ENCODE measurements around the gene EPN1. TPM values are rescaled to one million over a fixed set of nuclear protein-coding genes. Genes with fewer than 3 reads are reported as not detected.

Gene EPN1
- 100 to 1,000 TPM; 149 to 193 (median 168) TPM for polyA plus RNA-seq
- long read RNA-seq, donor 1, full-length matches to known transcripts = 20 of 78 reads
- long read RNA-seq, donor 1, partial matches to known transcripts = 44 of 78 reads
- long read RNA-seq, donor 1, other reads (novel, unspliced or antisense) = 14 of 78 reads
- long read RNA-seq, donor 2, full-length matches to known transcripts = 10 of 18 reads
- long read RNA-seq, donor 2, partial matches to known transcripts = 0 of 18 reads
- long read RNA-seq, donor 2, other reads (novel, unspliced or antisense) = 8 of 18 reads
- long read RNA-seq, donor 3, full-length matches to known transcripts = 5 of 5 reads
- long read RNA-seq, donor 3, partial matches to known transcripts = 0 of 5 reads
- long read RNA-seq, donor 3, other reads (novel, unspliced or antisense) = 0 of 5 reads
- long read RNA-seq, donor 4 = 0 reads
- long read RNA-seq, donor 5, full-length matches to known transcripts = 2 of 2 reads
- long read RNA-seq, donor 5, partial matches to known transcripts = 0 of 2 reads
- long read RNA-seq, donor 5, other reads (novel, unspliced or antisense) = 0 of 2 reads
- long read RNA-seq, donor 6, full-length matches to known transcripts = 6 of 21 reads
- long read RNA-seq, donor 6, partial matches to known transcripts = 15 of 21 reads
- long read RNA-seq, donor 6, other reads (novel, unspliced or antisense) = 0 of 21 reads
- long read RNA-seq, donor 7, full-length matches to known transcripts = 21 of 47 reads
- long read RNA-seq, donor 7, partial matches to known transcripts = 19 of 47 reads
- long read RNA-seq, donor 7, other reads (novel, unspliced or antisense) = 7 of 47 reads
- long read RNA-seq, donor 8, full-length matches to known transcripts = 4 of 4 reads
- long read RNA-seq, donor 8, partial matches to known transcripts = 0 of 4 reads
- long read RNA-seq, donor 8, other reads (novel, unspliced or antisense) = 0 of 4 reads
- long read RNA-seq, donor 9, full-length matches to known transcripts = 2 of 2 reads
- long read RNA-seq, donor 9, partial matches to known transcripts = 0 of 2 reads
- long read RNA-seq, donor 9, other reads (novel, unspliced or antisense) = 0 of 2 reads
- long read RNA-seq, donor 10, full-length matches to known transcripts = 15 of 39 reads
- long read RNA-seq, donor 10, partial matches to known transcripts = 17 of 39 reads
- long read RNA-seq, donor 10, other reads (novel, unspliced or antisense) = 7 of 39 reads

DNA sequence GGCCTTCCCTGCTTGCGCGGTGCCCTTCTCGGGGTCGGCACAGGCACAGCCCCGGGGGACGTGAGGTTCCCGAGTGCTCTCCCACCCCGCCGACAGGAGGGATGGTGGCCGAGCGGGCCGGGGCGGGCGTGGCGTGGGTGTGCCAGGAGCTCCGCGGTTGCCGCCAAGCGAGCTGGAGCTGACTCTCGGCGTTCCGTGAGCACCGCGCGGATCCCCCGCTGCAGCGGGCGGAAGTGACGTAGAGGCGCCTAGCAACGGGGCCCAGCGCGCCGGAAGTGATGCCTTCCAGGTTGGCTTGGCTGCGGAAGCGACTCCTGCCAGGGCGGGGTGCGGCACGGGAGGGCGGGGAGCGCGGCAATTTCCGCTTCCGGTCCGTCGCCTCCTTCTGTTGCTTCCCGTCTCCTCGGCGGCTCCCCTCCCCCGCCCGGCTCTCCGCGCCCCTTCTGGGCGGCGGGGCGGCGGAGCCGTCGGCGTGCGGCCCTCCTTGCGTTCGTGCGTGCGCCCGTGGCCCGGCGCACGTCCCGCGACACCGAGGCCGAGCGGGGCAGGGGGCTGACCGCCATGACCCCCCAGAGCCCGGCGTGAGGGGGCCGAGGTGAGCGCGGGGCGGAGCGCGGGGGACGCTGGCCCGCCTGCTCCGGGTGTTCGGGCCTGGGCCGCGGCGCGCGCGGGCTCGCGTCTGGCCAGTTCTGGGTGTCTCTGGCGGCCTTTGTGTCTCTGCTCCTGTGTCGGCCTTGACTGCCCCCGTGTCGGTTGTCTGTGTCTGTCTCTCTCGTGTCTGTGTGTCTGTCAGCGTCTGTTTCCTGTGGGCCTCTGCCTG, at the start of gene EPN1:
Gene EPN1 (plus strand): TSS at position 386 of the 820 bp plus-strand sequence. CDS start 3,402 bp downstream, outside the sequence.
- peak within 1 kb of the TSS; percentile 79 to 98 (median 94) for H3K4me3 ChIP-seq (ENCODE audit: low read depth in 1 of 3, low read length in 3 of 3)
- no peaks in the 10 kb centered on the region for H3K27me3 ChIP-seq (ENCODE audit: control insufficient read depth in 3 of 3, insufficient read depth in 3 of 3, low read length in 3 of 3)
- H3K27ac ChIP-seq (ENCODE audit: low read depth in 1 of 3, low read length in 2 of 3) = peak within 1 kb of the TSS; percentile 80 to 92 (median 92)
- no peaks in the 10 kb centered on the region for H3K9me3 ChIP-seq (ENCODE audit: control insufficient read depth in 2 of 2, insufficient read depth in 1 of 2, low read depth in 1 of 2, low read length in 1 of 2)
- FAIRE-seq = no peak
- H3K36me3 ChIP-seq (ENCODE audit: control insufficient read depth in 3 of 3, insufficient read depth in 2 of 3, low read depth in 1 of 3, low read length in 3 of 3) = peaks cover 15 to 62% (median 19%) of the 10 kb centered on the region in 3 donors
- DNase-seq = peak; percentile 96 to 98
- WGBS, 3 donors = 0 to 1% (median 1%) methylated on average over 54 to 101 of the region's 101 CpGs
- peaks cover 6 to 44% (median 11%) of the 10 kb centered on the region in 3 donors for H3K4me1 ChIP-seq (ENCODE audit: control insufficient read depth in 3 of 3, insufficient read depth in 2 of 3, low read depth in 1 of 3, low read length in 2 of 3)

DNA sequence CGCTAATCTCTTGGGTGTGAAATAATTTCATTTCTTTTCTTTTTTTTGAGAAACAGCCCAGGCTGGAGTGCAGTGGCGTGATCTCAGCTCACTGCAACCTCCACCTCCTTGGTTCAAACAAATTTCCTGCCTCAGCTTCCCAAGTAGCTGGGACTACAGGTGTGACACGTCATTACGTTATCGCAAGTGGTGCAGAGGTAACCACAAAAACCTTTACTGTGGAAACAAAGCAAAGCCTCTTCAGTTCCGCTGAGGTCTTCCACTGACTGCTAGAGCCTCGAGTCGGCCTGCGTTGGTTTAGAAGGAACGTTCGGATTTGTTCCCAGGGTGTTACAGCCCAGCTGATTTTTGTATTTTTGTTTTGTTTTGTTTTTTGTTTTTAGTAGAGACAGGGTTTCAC, 48.7 kb upstream of the EPN1 start:
- 9 to 49% (median 22%) methylated on average over 11 of the region's 11 CpGs for WGBS, 3 donors
- FAIRE-seq (no peak), DNase-seq (peak in 1 of 2 donors; percentile 75)
- Histone ChIP-seq H3K36me3 (ENCODE audit: control insufficient read depth in 3 of 3, insufficient read depth in 2 of 3, low read depth in 1 of 3, low read length in 3 of 3) (peaks cover 0 to 17% (median 0%) of the 10 kb centered on the region in 3 donors), H3K27me3 (ENCODE audit: control insufficient read depth in 3 of 3, insufficient read depth in 3 of 3, low read length in 3 of 3) (no peaks in the 10 kb centered on the region), H3K9me3 (ENCODE audit: control insufficient read depth in 2 of 2, insufficient read depth in 1 of 2, low read depth in 1 of 2, low read length in 1 of 2) (no peaks in the 10 kb centered on the region), H3K27ac (ENCODE audit: low read depth in 1 of 3, low read length in 2 of 3) (peak overlapping the region in 1 of 3 donors; percentile 61), H3K4me1 (ENCODE audit: control insufficient read depth in 3 of 3, insufficient read depth in 2 of 3, low read depth in 1 of 3, low read length in 2 of 3) (peaks cover 4 to 13% (median 5%) of the 10 kb centered on the region in 3 donors), H3K4me3 (ENCODE audit: low read depth in 1 of 3, low read length in 3 of 3) (no peak overlapping the region)

DNA sequence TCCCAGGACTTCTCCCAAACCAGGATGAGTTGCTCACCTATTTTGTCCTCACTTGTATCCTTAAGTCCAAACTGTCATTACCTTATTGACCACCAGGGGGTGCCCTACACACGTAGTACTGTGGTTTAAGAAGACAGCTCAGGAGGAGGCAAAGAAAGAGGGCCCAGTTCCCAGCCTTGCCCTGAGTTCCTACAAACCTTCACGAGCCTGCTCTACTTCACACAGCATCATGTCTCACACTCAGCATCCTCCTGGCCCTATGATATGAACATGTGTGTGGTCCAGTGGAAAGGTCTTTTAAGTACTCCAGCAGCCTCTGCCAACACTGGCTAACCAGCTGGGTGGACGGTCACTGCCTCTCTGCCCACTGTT, 42.6 kb upstream of the EPN1 start:
- Histone ChIP-seq H3K4me3 (ENCODE audit: low read depth in 1 of 3, low read length in 3 of 3) (no peak overlapping the region), H3K36me3 (ENCODE audit: control insufficient read depth in 3 of 3, insufficient read depth in 2 of 3, low read depth in 1 of 3, low read length in 3 of 3) (peaks cover 0 to 6% (median 0%) of the 10 kb centered on the region in 3 donors), H3K27ac (ENCODE audit: low read depth in 1 of 3, low read length in 2 of 3) (peak overlapping the region in 1 of 3 donors; percentile 52), H3K27me3 (ENCODE audit: control insufficient read depth in 3 of 3, insufficient read depth in 3 of 3, low read length in 3 of 3) (no peaks in the 10 kb centered on the region), H3K9me3 (ENCODE audit: control insufficient read depth in 2 of 2, insufficient read depth in 1 of 2, low read depth in 1 of 2, low read length in 1 of 2) (no peaks in the 10 kb centered on the region), H3K4me1 (ENCODE audit: control insufficient read depth in 3 of 3, insufficient read depth in 2 of 3, low read depth in 1 of 3, low read length in 2 of 3) (peaks cover 3 to 10% (median 8%) of the 10 kb centered on the region in 3 donors)
- FAIRE-seq (no peak), DNase-seq (peak; percentile 94 to 95)
- 23 to 30% (median 28%) methylated on average over 3 of the region's 3 CpGs for WGBS, 3 donors

DNA sequence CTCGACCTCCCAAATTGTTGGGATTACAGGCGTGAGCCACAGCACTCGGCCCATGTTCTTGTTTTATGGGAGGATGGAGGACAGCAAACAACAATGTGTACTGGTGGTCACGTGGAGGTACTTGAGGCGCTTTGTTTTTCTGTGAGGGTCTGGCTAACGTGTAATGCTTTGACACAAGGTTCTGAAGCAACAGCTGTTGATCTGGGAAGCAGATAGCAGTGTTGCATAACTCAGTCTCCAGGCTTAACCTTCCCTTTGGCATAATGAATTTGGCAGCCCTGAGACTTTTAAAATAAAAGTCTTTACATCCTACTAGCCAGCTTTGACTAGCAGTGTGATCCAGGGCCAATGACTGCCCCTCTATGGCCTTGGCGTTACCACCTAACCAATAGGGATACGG, 41.2 kb upstream of the EPN1 start:
- peaks cover 3 to 10% (median 8%) of the 10 kb centered on the region in 3 donors for H3K4me1 ChIP-seq (ENCODE audit: control insufficient read depth in 3 of 3, insufficient read depth in 2 of 3, low read depth in 1 of 3, low read length in 2 of 3)
- H3K36me3 ChIP-seq (ENCODE audit: control insufficient read depth in 3 of 3, insufficient read depth in 2 of 3, low read depth in 1 of 3, low read length in 3 of 3) = peaks cover 0 to 16% (median 0%) of the 10 kb centered on the region in 3 donors
- FAIRE-seq = no peak
- H3K27me3 ChIP-seq (ENCODE audit: control insufficient read depth in 3 of 3, insufficient read depth in 3 of 3, low read length in 3 of 3) = no peaks in the 10 kb centered on the region
- H3K4me3 ChIP-seq (ENCODE audit: low read depth in 1 of 3, low read length in 3 of 3) = no peak overlapping the region
- H3K9me3 ChIP-seq (ENCODE audit: control insufficient read depth in 2 of 2, insufficient read depth in 1 of 2, low read depth in 1 of 2, low read length in 1 of 2) = no peaks in the 10 kb centered on the region
- 78 to 91% (median 89%) methylated on average over 8 of the region's 8 CpGs for WGBS, 3 donors
- DNase-seq = no peak
- no peak overlapping the region for H3K27ac ChIP-seq (ENCODE audit: low read depth in 1 of 3, low read length in 2 of 3)

- Histone ChIP-seq H3K36me3 (ENCODE audit: control insufficient read depth in 3 of 3, insufficient read depth in 2 of 3, low read depth in 1 of 3, low read length in 3 of 3) (peaks cover 0 to 19% (median 0%) of the 10 kb centered on the region in 3 donors), H3K9me3 (ENCODE audit: control insufficient read depth in 2 of 2, insufficient read depth in 1 of 2, low read depth in 1 of 2, low read length in 1 of 2) (no peaks in the 10 kb centered on the region), H3K4me1 (ENCODE audit: control insufficient read depth in 3 of 3, insufficient read depth in 2 of 3, low read depth in 1 of 3, low read length in 2 of 3) (peaks cover 4 to 15% (median 10%) of the 10 kb centered on the region in 3 donors), H3K4me3 (ENCODE audit: low read depth in 1 of 3, low read length in 3 of 3) (peak overlapping the region; percentile 83 to 96 (median 96)), H3K27ac (ENCODE audit: low read depth in 1 of 3, low read length in 2 of 3) (peak overlapping the region; percentile 79 to 100 (median 92)), H3K27me3 (ENCODE audit: control insufficient read depth in 3 of 3, insufficient read depth in 3 of 3, low read length in 3 of 3) (no peaks in the 10 kb centered on the region)
- 4 to 7% (median 6%) methylated on average over 9 of the region's 9 CpGs for WGBS, 3 donors
- FAIRE-seq = no peak
- no peak for DNase-seq
Measured at GRCh38 chr19:55635334-55635717, 39.7 kb upstream of the EPN1 start.

GRCh38 chr19:55635856-55636440, 39.1 kb upstream of the EPN1 start:
- peak overlapping the region in 2 of 3 donors; percentile 92 to 100 for H3K27ac ChIP-seq (ENCODE audit: low read depth in 1 of 3, low read length in 2 of 3)
- H3K4me1 ChIP-seq (ENCODE audit: control insufficient read depth in 3 of 3, insufficient read depth in 2 of 3, low read depth in 1 of 3, low read length in 2 of 3) = peaks cover 4 to 19% (median 10%) of the 10 kb centered on the region in 3 donors
- FAIRE-seq (no peak), DNase-seq (no peak)
- H3K9me3 ChIP-seq (ENCODE audit: control insufficient read depth in 2 of 2, insufficient read depth in 1 of 2, low read depth in 1 of 2, low read length in 1 of 2) = no peaks in the 10 kb centered on the region
- WGBS, 3 donors = 49 to 59% (median 53%) methylated on average over 7 of the region's 7 CpGs
- peak overlapping the region; percentile 83 to 96 (median 96) for H3K4me3 ChIP-seq (ENCODE audit: low read depth in 1 of 3, low read length in 3 of 3)
- H3K27me3 ChIP-seq (ENCODE audit: control insufficient read depth in 3 of 3, insufficient read depth in 3 of 3, low read length in 3 of 3) = no peaks in the 10 kb centered on the region
- peaks cover 0 to 19% (median 0%) of the 10 kb centered on the region in 3 donors for H3K36me3 ChIP-seq (ENCODE audit: control insufficient read depth in 3 of 3, insufficient read depth in 2 of 3, low read depth in 1 of 3, low read length in 3 of 3)

DNA sequence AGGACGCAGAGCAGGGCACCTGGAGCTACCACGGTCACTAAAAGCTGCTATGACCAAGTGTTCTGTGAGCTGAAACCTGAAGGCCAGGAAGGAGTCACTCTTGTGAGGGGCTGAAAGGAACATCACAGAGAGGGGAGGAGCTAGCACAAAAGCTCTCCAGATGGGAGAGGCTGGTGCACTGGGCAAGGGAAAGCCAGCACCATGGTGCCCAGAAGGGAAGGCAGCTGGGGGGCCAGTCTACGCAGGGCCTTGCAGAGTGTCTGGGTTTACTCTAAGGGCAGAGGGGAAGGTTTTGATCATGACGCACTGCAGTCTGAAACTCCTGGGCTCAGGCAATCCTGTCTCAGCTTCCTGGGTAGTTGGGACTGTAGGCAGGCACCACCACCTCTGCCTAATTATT, 38.3 kb upstream of the EPN1 start:
- no peak overlapping the region for H3K27ac ChIP-seq (ENCODE audit: low read depth in 1 of 3, low read length in 2 of 3)

More for the DNA sequence above, 38.3 kb upstream of the EPN1 start:
- WGBS, 3 donors = 82 to 87% (median 82%) methylated on average over 4 of the region's 4 CpGs
- DNase-seq (no peak), FAIRE-seq (no peak)
- H3K4me1 ChIP-seq (ENCODE audit: control insufficient read depth in 3 of 3, insufficient read depth in 2 of 3, low read depth in 1 of 3, low read length in 2 of 3) = peaks cover 5 to 19% (median 10%) of the 10 kb centered on the region in 3 donors
- peaks cover 0 to 19% (median 0%) of the 10 kb centered on the region in 3 donors for H3K36me3 ChIP-seq (ENCODE audit: control insufficient read depth in 3 of 3, insufficient read depth in 2 of 3, low read depth in 1 of 3, low read length in 3 of 3)
- H3K9me3 ChIP-seq (ENCODE audit: control insufficient read depth in 2 of 2, insufficient read depth in 1 of 2, low read depth in 1 of 2, low read length in 1 of 2) = no peaks in the 10 kb centered on the region
- no peaks in the 10 kb centered on the region for H3K27me3 ChIP-seq (ENCODE audit: control insufficient read depth in 3 of 3, insufficient read depth in 3 of 3, low read length in 3 of 3)
- no peak overlapping the region for H3K4me3 ChIP-seq (ENCODE audit: low read depth in 1 of 3, low read length in 3 of 3)
